ENCODE data around the gene RAB7A.
"Not testable (repeated sequence)": the region's sequence is repeated elsewhere in the genome, so short reads cannot be mapped to it uniquely, and the experiment has no call there.

RAB7A gene

DNA sequence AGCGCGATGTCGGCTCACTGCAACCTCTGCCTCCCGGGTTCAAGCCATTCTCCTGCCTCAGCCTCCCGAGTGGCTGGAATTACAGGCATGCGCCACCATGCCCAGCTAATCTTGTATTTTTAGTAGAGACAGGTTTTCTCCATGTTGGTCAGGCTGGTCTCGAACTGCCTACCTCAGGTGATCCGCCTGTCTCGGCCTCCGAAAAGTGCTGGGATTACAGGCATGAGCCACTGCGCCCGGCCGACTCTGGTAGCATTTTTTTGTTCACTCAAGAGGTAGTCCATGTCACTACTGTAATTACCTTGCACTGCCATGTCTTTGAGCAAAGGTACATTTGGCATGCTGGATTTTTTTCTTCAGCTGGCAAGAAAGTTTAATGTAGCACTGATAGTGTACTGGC, 2.5 kb downstream of the RAB7A start:
- not testable (repeated sequence) for H3K27me3 Mint-ChIP-seq, H3K36me3 Mint-ChIP-seq, H3K9me3 Mint-ChIP-seq, H3K27ac Mint-ChIP-seq, ATAC-seq
- H3K4me1 Mint-ChIP-seq = peaks cover 82% of the 10 kb centered on the region
- H3K4me3 Mint-ChIP-seq = peak overlapping the region; percentile 21

GRCh38 chr3:128730471-128730870, 4.5 kb downstream of the RAB7A start:
- peak overlapping the region; percentile 41 for H3K4me3 Mint-ChIP-seq
- peaks cover 89% of the 10 kb centered on the region for H3K4me1 Mint-ChIP-seq
- H3K27me3 Mint-ChIP-seq = no peaks in the 10 kb centered on the region
- H3K9me3 Mint-ChIP-seq = no peaks in the 10 kb centered on the region
- ATAC-seq = no peak
- peak overlapping the region; percentile 42 for H3K27ac Mint-ChIP-seq
- peaks cover 6% of the 10 kb centered on the region for H3K36me3 Mint-ChIP-seq

DNA sequence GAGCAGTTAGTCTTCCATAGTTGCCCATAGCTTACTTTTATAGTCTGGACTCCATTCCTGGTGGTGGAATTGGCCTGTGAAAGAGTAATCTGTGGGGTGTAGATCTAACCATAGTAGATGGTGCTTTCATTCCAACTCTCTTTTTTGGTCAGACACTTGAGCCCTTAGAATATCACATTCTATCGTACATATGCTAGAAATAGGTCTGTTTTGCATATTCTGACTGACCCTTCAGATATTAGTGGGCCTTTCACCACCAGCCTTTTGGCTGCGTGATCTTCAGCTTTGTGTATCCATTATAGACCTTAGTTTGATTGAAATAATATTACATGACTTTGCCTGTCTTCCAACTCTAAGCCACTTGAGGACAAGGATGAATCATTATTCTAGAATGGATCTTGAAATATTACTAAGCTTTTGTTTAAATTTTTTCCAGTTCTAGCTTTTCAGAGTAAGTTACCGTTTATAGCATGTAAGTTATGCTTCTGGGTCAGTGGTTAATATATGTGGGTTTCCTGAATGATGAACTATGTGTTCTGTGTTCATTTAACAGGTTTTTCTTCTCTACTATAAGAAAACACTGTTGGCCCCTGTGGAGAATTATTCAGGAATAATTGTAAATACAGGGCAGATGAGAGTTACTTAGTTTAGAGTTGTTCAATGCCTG, 8.7 kb downstream of the RAB7A start:
- Mint-ChIP-seq H3K4me3 (no peak overlapping the region), H3K4me1 (peaks cover 68% of the 10 kb centered on the region), H3K9me3 (no peaks in the 10 kb centered on the region), H3K27me3 (no peaks in the 10 kb centered on the region), H3K27ac (peak overlapping the region; percentile 28), H3K36me3 (peaks cover 13% of the 10 kb centered on the region)
- ATAC-seq = no peak

DNA sequence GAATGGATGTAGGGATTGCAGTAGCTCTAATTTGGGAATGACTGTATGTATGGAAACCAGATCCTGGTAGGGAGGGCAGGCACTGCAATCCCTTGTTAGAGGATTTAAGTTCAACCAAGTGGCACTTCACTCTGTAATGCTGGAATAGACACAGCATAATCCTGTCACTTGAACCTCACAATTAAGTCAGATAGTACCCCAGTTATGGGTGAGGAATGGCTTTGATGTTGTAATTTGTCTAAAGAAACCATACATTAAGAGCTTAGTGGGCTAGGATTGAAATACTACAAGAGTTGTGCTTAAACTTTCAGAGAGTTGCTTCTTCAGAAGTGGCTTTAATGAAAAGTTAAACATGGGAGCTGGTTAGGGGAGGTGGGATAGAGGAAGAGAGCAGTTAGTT, 9.3 kb downstream of the RAB7A start:
- H3K27me3 Mint-ChIP-seq = no peaks in the 10 kb centered on the region
- H3K9me3 Mint-ChIP-seq = no peaks in the 10 kb centered on the region
- H3K27ac Mint-ChIP-seq = peak overlapping the region; percentile 28
- H3K36me3 Mint-ChIP-seq = peaks cover 13% of the 10 kb centered on the region
- no peak overlapping the region for H3K4me3 Mint-ChIP-seq
- ATAC-seq = no peak
- H3K4me1 Mint-ChIP-seq = peaks cover 65% of the 10 kb centered on the region

- Mint-ChIP-seq H3K4me1 (peaks cover 65% of the 10 kb centered on the region), H3K36me3 (peaks cover 13% of the 10 kb centered on the region), H3K27ac (no peak overlapping the region), H3K9me3 (no peaks in the 10 kb centered on the region), H3K4me3 (no peak overlapping the region), H3K27me3 (no peaks in the 10 kb centered on the region)
- ATAC-seq = no peak
These were observed 9.9 kb downstream of the RAB7A start for GRCh38 chr3:128735884-128736283.

DNA sequence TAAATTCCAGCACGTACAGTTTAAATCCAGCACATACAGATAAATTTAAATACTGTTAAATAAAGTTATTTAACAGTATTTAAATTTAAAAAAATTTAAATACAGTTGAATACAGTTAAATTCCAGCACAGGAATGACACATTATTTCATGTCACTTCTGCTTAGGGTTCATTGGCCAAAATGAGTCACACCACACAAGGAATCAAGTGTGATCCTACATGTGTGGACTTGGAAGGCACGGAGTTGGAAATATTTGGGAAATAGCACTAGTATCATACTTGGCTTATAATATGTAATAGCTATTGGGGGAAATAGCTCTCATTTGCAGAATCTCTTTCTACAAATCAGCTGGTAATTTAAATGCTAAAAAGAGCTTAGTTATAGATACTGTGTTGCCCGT, 10.6 kb downstream of the RAB7A start:
- ATAC-seq = no peak
- Mint-ChIP-seq H3K9me3 (no peaks in the 10 kb centered on the region), H3K4me1 (peaks cover 58% of the 10 kb centered on the region), H3K36me3 (peaks cover 21% of the 10 kb centered on the region), H3K27ac (no peak overlapping the region), H3K4me3 (no peak overlapping the region), H3K27me3 (no peaks in the 10 kb centered on the region)

GRCh38 chr3:128740621-128741020, 14.6 kb downstream of the RAB7A start:
- no peak overlapping the region for H3K27ac Mint-ChIP-seq
- peaks cover 21% of the 10 kb centered on the region for H3K4me1 Mint-ChIP-seq
- no peaks in the 10 kb centered on the region for H3K27me3 Mint-ChIP-seq
- ATAC-seq = no peak
- no peak overlapping the region for H3K4me3 Mint-ChIP-seq
- peaks cover 44% of the 10 kb centered on the region for H3K36me3 Mint-ChIP-seq
- H3K9me3 Mint-ChIP-seq = no peaks in the 10 kb centered on the region

DNA sequence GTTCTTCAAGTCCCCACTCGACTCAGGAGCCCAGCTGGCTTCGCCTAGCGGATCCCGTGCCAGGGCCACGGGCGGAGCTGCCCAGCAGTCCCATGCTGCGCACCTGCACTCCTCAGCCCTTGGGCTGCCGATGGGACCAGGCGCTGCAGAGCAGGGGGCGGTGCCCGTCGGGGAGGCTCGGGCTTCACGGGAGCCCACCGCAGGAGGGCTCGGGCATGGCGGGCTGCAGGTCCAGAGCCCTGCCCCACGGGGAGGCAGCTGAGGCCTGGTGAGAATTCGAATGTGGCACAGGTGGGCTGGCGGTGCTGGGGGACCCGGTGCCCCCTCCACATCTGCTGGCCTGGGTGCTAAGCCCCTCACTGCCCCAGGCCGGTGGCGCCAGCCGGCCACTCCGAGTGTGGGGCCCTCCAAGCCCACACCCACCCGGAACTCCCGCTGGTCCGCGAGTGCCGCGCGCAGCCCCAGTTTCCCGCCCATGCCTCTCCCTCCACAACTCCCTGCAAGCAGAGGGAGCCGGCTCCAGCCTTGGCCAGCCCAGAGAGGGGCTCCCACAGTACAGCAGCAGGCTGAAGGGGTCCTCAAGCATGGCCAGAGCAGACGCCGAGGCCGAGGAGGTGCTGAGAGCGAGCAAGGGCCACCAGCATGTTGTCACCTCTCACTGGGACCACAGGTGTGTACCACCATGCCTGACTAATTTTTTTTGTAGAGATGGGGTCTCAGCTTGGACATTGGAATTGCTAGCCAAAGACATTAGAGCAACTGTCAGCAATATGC, 17.0 kb downstream of the RAB7A start:
- peaks cover 51% of the 10 kb centered on the region for H3K36me3 Mint-ChIP-seq
- no peaks in the 10 kb centered on the region for H3K9me3 Mint-ChIP-seq

GRCh38 chr3:128745742-128746141, 19.8 kb downstream of the RAB7A start:
- H3K27me3 Mint-ChIP-seq = no peaks in the 10 kb centered on the region
- H3K36me3 Mint-ChIP-seq = peaks cover 67% of the 10 kb centered on the region
- H3K4me1 Mint-ChIP-seq = peaks cover 24% of the 10 kb centered on the region
- no peak overlapping the region for H3K4me3 Mint-ChIP-seq
- H3K9me3 Mint-ChIP-seq = peaks cover 6% of the 10 kb centered on the region
- ATAC-seq = no peak
- no peak overlapping the region for H3K27ac Mint-ChIP-seq

More for the DNA sequence above, 17.0 kb downstream of the RAB7A start:
- Mint-ChIP-seq H3K4me3 (no peak overlapping the region), H3K27ac (no peak overlapping the region), H3K27me3 (no peaks in the 10 kb centered on the region), H3K4me1 (peaks cover 16% of the 10 kb centered on the region)
- ATAC-seq = no peak

DNA sequence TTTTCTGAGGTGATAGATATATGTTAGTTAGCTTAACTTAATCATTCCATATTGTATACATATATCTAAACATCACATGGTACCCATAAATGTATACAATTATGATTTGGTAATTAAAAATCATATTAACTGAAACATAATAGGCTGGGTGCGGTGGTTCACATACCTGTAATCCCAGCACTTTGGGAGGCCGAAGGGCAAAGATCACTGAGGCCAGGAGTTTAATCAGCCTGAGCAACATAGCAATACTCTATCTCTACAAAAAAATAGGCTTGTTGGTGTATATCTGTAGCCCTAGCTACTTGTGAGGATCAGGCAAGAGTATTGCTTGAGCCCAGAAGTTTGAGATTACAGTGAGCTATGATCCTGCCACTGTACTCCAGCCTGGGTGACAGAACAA, 20.9 kb downstream of the RAB7A start:
- ATAC-seq = no peak
- Mint-ChIP-seq H3K36me3 (peaks cover 68% of the 10 kb centered on the region), H3K4me1 (peaks cover 34% of the 10 kb centered on the region), H3K9me3 (peaks cover 6% of the 10 kb centered on the region), H3K4me3 (no peak overlapping the region), H3K27ac (no peak overlapping the region), H3K27me3 (no peaks in the 10 kb centered on the region)

DNA sequence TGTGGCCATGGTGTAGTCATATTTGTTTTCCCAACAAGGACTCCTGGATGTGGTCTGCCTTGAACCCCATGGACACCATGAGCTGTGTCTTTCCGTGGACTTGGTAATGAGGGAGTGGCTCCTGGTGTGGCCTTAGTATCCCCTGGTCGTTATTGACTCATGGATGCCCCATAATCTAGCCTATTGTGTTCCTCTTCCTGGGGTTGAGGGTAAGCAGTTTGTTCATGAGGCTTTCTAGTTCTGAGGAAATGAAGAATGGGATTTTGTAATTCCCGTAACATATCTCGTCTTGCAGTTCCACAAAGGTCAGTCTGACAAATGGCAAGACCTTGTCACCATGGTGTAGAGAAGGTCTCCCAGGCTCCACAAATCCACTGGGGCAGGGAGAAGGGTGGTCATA, 22.6 kb downstream of the RAB7A start:
- Mint-ChIP-seq H3K27ac (no peak overlapping the region), H3K4me1 (peaks cover 47% of the 10 kb centered on the region)

GRCh38 chr3:128749035-128749434, 23.1 kb downstream of the RAB7A start:
- Mint-ChIP-seq H3K27me3 (no peaks in the 10 kb centered on the region), H3K27ac (no peak overlapping the region), H3K36me3 (peaks cover 57% of the 10 kb centered on the region), H3K4me1 (peaks cover 51% of the 10 kb centered on the region), H3K9me3 (peaks cover 6% of the 10 kb centered on the region), H3K4me3 (no peak overlapping the region)
- ATAC-seq = no peak

More for the DNA sequence above, 22.6 kb downstream of the RAB7A start:
- Mint-ChIP-seq H3K27me3 (no peaks in the 10 kb centered on the region), H3K4me3 (no peak overlapping the region), H3K36me3 (peaks cover 60% of the 10 kb centered on the region), H3K9me3 (peaks cover 6% of the 10 kb centered on the region)
- no peak for ATAC-seq

DNA sequence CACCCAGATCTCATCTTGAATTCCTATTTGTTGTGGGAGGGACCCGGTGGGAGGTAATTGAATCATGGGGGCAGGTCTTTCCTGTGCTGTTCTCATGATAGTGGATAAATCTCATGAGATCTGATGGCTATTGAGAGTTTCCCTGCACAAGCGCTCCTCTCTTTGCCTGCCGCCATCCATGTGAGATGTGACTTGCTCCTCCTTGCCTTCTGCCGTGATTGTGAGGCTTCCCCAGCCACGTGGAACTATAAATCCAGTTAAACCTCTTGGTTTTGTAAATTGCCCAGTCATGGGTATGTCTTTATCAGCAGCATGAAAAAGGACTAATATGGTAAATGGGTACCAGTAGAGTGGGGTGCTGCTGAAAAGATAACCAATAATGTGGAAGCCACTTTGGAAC, 23.6 kb downstream of the RAB7A start:
- not testable (repeated sequence) for H3K4me3 Mint-ChIP-seq

GRCh38 chr3:128753715-128754114, 27.7 kb downstream of the RAB7A start:
- Mint-ChIP-seq H3K9me3 (peaks cover 6% of the 10 kb centered on the region), H3K36me3 (peaks cover 55% of the 10 kb centered on the region), H3K4me1 (peaks cover 64% of the 10 kb centered on the region), H3K4me3 (no peak overlapping the region), H3K27me3 (no peaks in the 10 kb centered on the region), H3K27ac (no peak overlapping the region)
- no peak for ATAC-seq

More for the DNA sequence above, 23.6 kb downstream of the RAB7A start:
- not testable (repeated sequence) for H3K9me3 Mint-ChIP-seq, H3K27me3 Mint-ChIP-seq, H3K27ac Mint-ChIP-seq, ATAC-seq
- Mint-ChIP-seq H3K4me1 (peaks cover 56% of the 10 kb centered on the region), H3K36me3 (peaks cover 61% of the 10 kb centered on the region)

- no peak for ATAC-seq
- H3K27me3 Mint-ChIP-seq = no peaks in the 10 kb centered on the region
- H3K4me3 Mint-ChIP-seq = no peak overlapping the region
- peaks cover 19% of the 10 kb centered on the region for H3K36me3 Mint-ChIP-seq
- H3K9me3 Mint-ChIP-seq = no peaks in the 10 kb centered on the region
- peaks cover 42% of the 10 kb centered on the region for H3K4me1 Mint-ChIP-seq
- H3K27ac Mint-ChIP-seq = no peak overlapping the region
These were observed 34.1 kb downstream of the RAB7A start for GRCh38 chr3:128760042-128760441.

- no peaks in the 10 kb centered on the region for H3K27me3 Mint-ChIP-seq
- peaks cover 19% of the 10 kb centered on the region for H3K36me3 Mint-ChIP-seq
- H3K4me3 Mint-ChIP-seq = no peak overlapping the region
- H3K4me1 Mint-ChIP-seq = peaks cover 48% of the 10 kb centered on the region
- no peaks in the 10 kb centered on the region for H3K9me3 Mint-ChIP-seq
- no peak for ATAC-seq
- no peak overlapping the region for H3K27ac Mint-ChIP-seq
These were observed 34.9 kb downstream of the RAB7A start for GRCh38 chr3:128760881-128761280.
